K562 (cell line): ENCODE results near the gene ZNF462. TPM values are rescaled to one million over a fixed set of nuclear protein-coding genes. Genes with fewer than 3 reads are reported as not detected.

ENCODE experiments used
- ATAC-seq: fragments of 200-7000 bp; cut with Tn5 transposase; 3 replicates; pipeline ENCODE4 v1.9.1; 2020; ENCODE audit warnings: moderate library complexity
- BruUV-seq: library from RNA; stranded (reverse); fragments of 400-500 nt; replicated peaks from 2 replicates; lab custom pipeline; 2021; lab: Mats Ljungman, UMichigan
- CTCF ChIA-PET: fragments of 300-600 bp; formaldehyde crosslinking; extraction: SDS; loops from one replicate; lab custom pipeline; 2021; ENCODE audit warnings: low intra/inter-chr PET ratio; lab: Yijun Ruan, JAX
- POLR2A ChIA-PET: fragments of 300-600, 350-650 bp; sonication (Branson Sonifier 250); formaldehyde crosslinking; extraction: SDS; loops from one replicate; lab custom pipeline; 2021; ENCODE audit warnings: antibody characterized with exemption, inconsistent platforms; lab: Yijun Ruan, JAX
- DNase-seq, 4 experiments: peaks; one replicate each; pipeline versions ENCODE4 v3.0.0 to v3.0.0-alpha.2; 2011 to 2018; ENCODE audit warnings: low spot score in 3 of 4, mixed read lengths in 3 of 4; ENCODE audit errors: extremely low read depth in 1 of 4
- FAIRE-seq: peaks from 2 replicates; lab custom pipeline; 2011; peaks lifted over from hg19 to GRCh38; lab: Jason Lieb, UNC
- H2AFZ ChIP-seq: 2 replicates; pipeline ENCODE4 v1.6.0; 2011; ENCODE audit warnings: low read depth, low read length, control low read depth, inconsistent platforms
- H3K27ac ChIP-seq: fragments of 200-600 bp; 3 replicates; pipeline ENCODE4 v1.8.0; 2011; ENCODE audit warnings: low read depth, mild to moderate bottlenecking, control low read depth, inconsistent platforms, low read length, moderate library complexity, mixed read lengths; ENCODE audit errors: extremely low read depth
- H3K27me3 ChIP-seq, 2 experiments: fragments of 300-600 bp in 1 of 2; 2 replicates in 1 of 2; 3 replicates in 1 of 2; pipeline versions ENCODE4 v1.6.0 to v1.8.0; 2011; ENCODE audit warnings: inconsistent platforms in 2 of 2, low read length in 2 of 2, mild to moderate bottlenecking in 1 of 2, mixed read lengths in 1 of 2, moderate library complexity in 1 of 2; ENCODE audit not compliant: control insufficient read depth in 2 of 2, insufficient read depth in 2 of 2
- H3K36me3 ChIP-seq: fragments of 300-600 bp; 3 replicates; pipeline ENCODE4 v1.8.0; 2011; ENCODE audit warnings: mild to moderate bottlenecking, low read length, inconsistent platforms; ENCODE audit not compliant: control insufficient read depth, insufficient read depth
- H3K4me1 ChIP-seq, 2 experiments: fragments of 200-600 bp in 1 of 2; replicated peaks in 1 of 2; 2 replicates in 1 of 2; 3 replicates in 1 of 2; pipeline versions ENCODE4 v1.5.1 to v1.8.0; 2011; ENCODE audit warnings: inconsistent platforms in 2 of 2, low read length in 2 of 2, mild to moderate bottlenecking in 1 of 2, mixed read lengths in 1 of 2, moderate library complexity in 1 of 2; ENCODE audit not compliant: control insufficient read depth in 2 of 2, insufficient read depth in 2 of 2
- H3K4me2 ChIP-seq: 2 replicates; pipeline ENCODE4 v1.6.1; 2011; ENCODE audit warnings: low read length, control low read depth, inconsistent platforms, mixed read lengths; ENCODE audit not compliant: insufficient read depth
- H3K4me3 ChIP-seq: fragments of 200-600 bp; sonication (generic), shearing (Covaris generic); 2 replicates; pipeline ENCODE4 v1.5.1; 2016; ENCODE audit warnings: control low read depth, inconsistent platforms
- H3K79me2 ChIP-seq: fragments of 200-600 bp; 3 replicates; pipeline ENCODE4 v1.8.0; 2011; ENCODE audit warnings: low read length, inconsistent platforms; ENCODE audit not compliant: control insufficient read depth, insufficient read depth
- H3K9ac ChIP-seq, 2 experiments: 2 replicates each; pipeline versions ENCODE4 v1.6.0 to v1.6.1; 2011; ENCODE audit warnings: low read depth in 2 of 2, low read length in 2 of 2, control low read depth in 1 of 2, inconsistent platforms in 1 of 2, mild to moderate bottlenecking in 1 of 2, mixed read lengths in 1 of 2; ENCODE audit not compliant: insufficient read depth in 1 of 2
- H3K9me1 ChIP-seq: one replicate; pipeline ENCODE4 v1.6.0; 2011; ENCODE audit warnings: inconsistent platforms, mild to moderate bottlenecking, low read length, moderate library complexity; ENCODE audit not compliant: control insufficient read depth, insufficient read depth
- H3K9me3 ChIP-seq: replicated peaks from 2 replicates; pipeline ENCODE4 v1.5.1; 2011; ENCODE audit warnings: low read depth, low read length, inconsistent platforms; ENCODE audit not compliant: control insufficient read depth, insufficient read depth
- H4K20me1 ChIP-seq: replicated peaks from 2 replicates; pipeline ENCODE4 v1.6.1; 2011; ENCODE audit warnings: low read length, inconsistent platforms, mixed read lengths; ENCODE audit not compliant: control insufficient read depth, insufficient read depth
- MEF2D ChIP-seq: conservative IDR thresholded peaks from 2 replicates; pipeline ENCODE4 v1.6.1; 2016; ENCODE audit warnings: low read depth, missing genetic modification characterization, missing compliant biosample characterization
- PBX2 ChIP-seq, 2 experiments: IDR thresholded peaks in 1 of 2; conservative IDR thresholded peaks in 1 of 2; 2 replicates each; pipeline ENCODE4 v1.6.1; 2016; ENCODE audit warnings: low read depth in 2 of 2, mild to moderate bottlenecking in 1 of 2, missing compliant biosample characterization in 1 of 2, missing genetic modification characterization in 1 of 2, moderate library complexity in 1 of 2
- PTRF ChIP-seq: fragments of 450-650 bp; IDR thresholded peaks from 2 replicates; pipeline ENCODE4 v1.6.1; 2016; ENCODE audit warnings: mild to moderate bottlenecking, missing genetic modification characterization, missing compliant biosample characterization
- RBM34 ChIP-seq: fragments of 200-400 bp; formaldehyde crosslinking; IDR thresholded peaks from 2 replicates; pipeline ENCODE4 v1.6.1; 2018; ENCODE audit warnings: low read length, borderline replicate concordance; ENCODE audit not compliant: insufficient read depth
- RFX1 ChIP-seq: fragments of 450-650 bp; IDR thresholded peaks from 2 replicates; pipeline ENCODE4 v1.6.1; 2016; ENCODE audit warnings: mild to moderate bottlenecking, moderate library complexity
- RFX7 ChIP-seq: fragments of 250-450 bp; sonication (Bioruptor Pico); IDR thresholded peaks from 2 replicates; pipeline ENCODE4 v1.5.1; 2021; ENCODE audit warnings: mild to moderate bottlenecking
- SAFB2 ChIP-seq: fragments of 200-400 bp; formaldehyde crosslinking; IDR thresholded peaks from 2 replicates; pipeline ENCODE4 v1.6.1; 2018; ENCODE audit warnings: borderline replicate concordance, low read length, low read depth, moderate library complexity; ENCODE audit not compliant: severe bottlenecking
- SNRNP70 ChIP-seq: fragments of 200-400 bp; formaldehyde crosslinking; optimal IDR thresholded peaks from 2 replicates; pipeline ENCODE3; 2017; ENCODE audit warnings: low read depth, low read length
- TEAD2 ChIP-seq: fragments of 450-650 bp; IDR thresholded peaks from 2 replicates; pipeline ENCODE4 v1.6.1; 2016; ENCODE audit warnings: missing genetic modification characterization, control low read depth, missing compliant biosample characterization
- TFAM ChIP-seq: fragments of 250-450 bp; sonication (Bioruptor Pico); conservative IDR thresholded peaks from 2 replicates; pipeline ENCODE4 v1.5.0; 2021; ENCODE audit warnings: mild to moderate bottlenecking, moderate library complexity
- TRIM24 ChIP-seq, 2 experiments: fragments of 450-650 bp; IDR thresholded peaks; 2 replicates each; pipeline ENCODE4 v1.6.1; 2016
- USF2 ChIP-seq: sonication (generic); formaldehyde crosslinking; IDR thresholded peaks from 2 replicates; pipeline ENCODE4 v1.5.0; 2020; ENCODE audit warnings: missing genetic modification reagents
- ZBTB2 ChIP-seq: fragments of 450-650 bp; IDR thresholded peaks from 2 replicates; pipeline ENCODE4 v1.6.1; 2016; ENCODE audit warnings: antibody characterized with exemption
- ZNF384 ChIP-seq: IDR thresholded peaks from 2 replicates; pipeline ENCODE4 v1.6.1; 2012; ENCODE audit warnings: low read depth, low read length, improper control_type of control experiment
- WGBS: fragments of 100-300 bp; shearing (Covaris generic); methylation state at CpG from one replicate; pipeline ENCODE4 v1.1.6; 2016; ENCODE audit warnings: low coverage, mixed read lengths; ENCODE audit not compliant: insufficient coverage; ENCODE audit errors: missing lambda C conversion rate; 5-methylcytosine and 5-hydroxymethylcytosine counted together
- in situ Hi-C: fragments of 300-500 bp; cut with MboI; formaldehyde crosslinking; loops from 4 replicates; pipeline ENCODE4 v1.15.0; 2018; ENCODE audit warnings: inconsistent platforms, mixed read lengths
- intact Hi-C: fragments of 100-400 bp; cut with micrococcal nuclease; formaldehyde crosslinking; loops from 2 replicates; pipeline ENCODE4 v1.14.2; 2022
- polyA plus RNA-seq, 8 experiments: library from polyadenylated mRNA; depleted of rRNA in 4 of 8; stranded (reverse) in 5 of 8; unstranded in 3 of 8; fragments of >200 nt; fragmentation: Nextera tagmentation in 2 of 8; fragmentation: Illumina TruSeq in 1 of 8; extraction: Ambion mirVana in 2 of 8; extraction: Trizol in 1 of 8; gene quantifications; 2 replicates each; pipeline versions ENCODE4 v1.2.1 to v1.2.3, GENCODE V29; 2011 to 2014; ENCODE audit warnings: inconsistent platforms in 1 of 8, missing spikeins in 1 of 8
- total RNA-seq, 7 experiments: library from RNA; depleted of rRNA in 6 of 7; stranded (reverse); fragments of >200 nt in 6 of 7; fragmentation: Illumina TruSeq in 2 of 7; extraction: Trizol in 2 of 7; gene quantifications; 2 replicates each; pipeline versions ENCODE4 v1.2.1 to v1.2.3, GENCODE V29; 2011 to 2021; ENCODE audit warnings: low replicate concordance in 1 of 7
- TF ChIP-seq, protein P1 (sequence below): fragments of 250-450 bp; sonication (Bioruptor Pico); IDR thresholded peaks from 2 replicates; pipeline ENCODE4 v1.8.0; 2022; ENCODE audit warnings: inconsistent platforms, mild to moderate bottlenecking, moderate library complexity, borderline replicate concordance

The ZNF462 gene
- total and polyA plus RNA-seq, 9 of the 15 experiments (the other 6 are each of a cell fraction or from before 2014, with no cell fraction given), result 0.20 TPM; not detected in 8

- Histone ChIP-seq H3K4me1 (no peaks in the 10 kb centered on the region), H3K4me2 (no peak overlapping the region), H3K9me3 (0 out of 2 replicates have a peak, but pooled peaks cover under 1% of the 10 kb centered on the region), H3K36me3 (no peaks in the 10 kb centered on the region), H3K27me3 (no peaks in the 10 kb centered on the region), H3K79me2 (no peaks in the 10 kb centered on the region), H4K20me1 (no peaks in the 10 kb centered on the region), H3K9ac (no peak overlapping the region), H3K4me3 (no peak overlapping the region), H2AFZ (no peak overlapping the region), H3K27ac (no peak overlapping the region), H3K9me1 (no peaks in the 10 kb centered on the region)
- no peak for DNase-seq
- ATAC-seq, result no peak
- ChIA-PET POLR2A (no interaction called here), CTCF (no interaction called here)
- in situ Hi-C loops (no loop called here), intact Hi-C loops (no loop called here)
- 0% methylated on average over 5 of the region's 5 CpGs for WGBS
- BruUV-seq, result no TSS peak
- FAIRE-seq, result no peak
- TF ChIP-seq MEF2D (no peak), USF2 (CRISPR knock-in tag) (no peak), TEAD2 (no peak), RFX1 (no peak), ZBTB2 (no peak), ZNF384 (no peak), PTRF (no peak), SNRNP70 (no peak), PBX2 (CRISPR knock-in tag; IDR thresholded peaks at IDR 0.05; ENCODE audit: low read depth) (no peak), PBX2 (tag; conservative IDR thresholded peaks at IDR 0.05; ENCODE audit: low read depth) (no peak), RBM34 (no peak), RFX7 (CRISPR knock-in tag) (no peak), TFAM (CRISPR knock-in tag) (no peak), SAFB2 (no peak), TRIM24 (IDR thresholded peaks at IDR 0.05) (no peak)
- TF ChIP-seq, protein P1, sequence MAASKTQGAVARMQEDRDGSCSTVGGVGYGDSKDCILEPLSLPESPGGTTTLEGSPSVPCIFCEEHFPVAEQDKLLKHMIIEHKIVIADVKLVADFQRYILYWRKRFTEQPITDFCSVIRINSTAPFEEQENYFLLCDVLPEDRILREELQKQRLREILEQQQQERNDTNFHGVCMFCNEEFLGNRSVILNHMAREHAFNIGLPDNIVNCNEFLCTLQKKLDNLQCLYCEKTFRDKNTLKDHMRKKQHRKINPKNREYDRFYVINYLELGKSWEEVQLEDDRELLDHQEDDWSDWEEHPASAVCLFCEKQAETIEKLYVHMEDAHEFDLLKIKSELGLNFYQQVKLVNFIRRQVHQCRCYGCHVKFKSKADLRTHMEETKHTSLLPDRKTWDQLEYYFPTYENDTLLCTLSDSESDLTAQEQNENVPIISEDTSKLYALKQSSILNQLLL (CRISPR knock-in tag), result no peak
Observed at GRCh38 chr9:106956971-106957370, 94.0 kb downstream of the ZNF462 start.
